ENCODE data around the gene GGTLC3.
"Not testable (repeated sequence)": the region's sequence is repeated elsewhere in the genome, so short reads cannot be mapped to it uniquely, and the experiment has no call there.

GRCh38 chr22:18527752-18528596, 10.0 kb upstream of the GGTLC3 start, which contains the start of gene TMEM191B:
- not testable (repeated sequence) for TF ChIP-seq EZH2 (IDR thresholded peaks at IDR 0.05; ENCODE audit: low read length, unreplicated experiment); CTCF (conservative IDR thresholded peaks at IDR 0.05; ENCODE audit: low read depth, low read length)

Measured in PC-3 (cell line).